ENCODE measurements around the gene AMOTL2.

GRCh38 chr3:134407239-134407625 is 33.0 kb upstream of the AMOTL2 start:
- TF ChIP-seq, protein P1, sequence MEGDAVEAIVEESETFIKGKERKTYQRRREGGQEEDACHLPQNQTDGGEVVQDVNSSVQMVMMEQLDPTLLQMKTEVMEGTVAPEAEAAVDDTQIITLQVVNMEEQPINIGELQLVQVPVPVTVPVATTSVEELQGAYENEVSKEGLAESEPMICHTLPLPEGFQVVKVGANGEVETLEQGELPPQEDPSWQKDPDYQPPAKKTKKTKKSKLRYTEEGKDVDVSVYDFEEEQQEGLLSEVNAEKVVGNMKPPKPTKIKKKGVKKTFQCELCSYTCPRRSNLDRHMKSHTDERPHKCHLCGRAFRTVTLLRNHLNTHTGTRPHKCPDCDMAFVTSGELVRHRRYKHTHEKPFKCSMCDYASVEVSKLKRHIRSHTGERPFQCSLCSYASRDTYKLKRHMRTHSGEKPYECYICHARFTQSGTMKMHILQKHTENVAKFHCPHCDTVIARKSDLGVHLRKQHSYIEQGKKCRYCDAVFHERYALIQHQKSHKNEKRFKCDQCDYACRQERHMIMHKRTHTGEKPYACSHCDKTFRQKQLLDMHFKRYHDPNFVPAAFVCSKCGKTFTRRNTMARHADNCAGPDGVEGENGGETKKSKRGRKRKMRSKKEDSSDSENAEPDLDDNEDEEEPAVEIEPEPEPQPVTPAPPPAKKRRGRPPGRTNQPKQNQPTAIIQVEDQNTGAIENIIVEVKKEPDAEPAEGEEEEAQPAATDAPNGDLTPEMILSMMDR (IDR thresholded peaks at IDR 0.05 in 2 of 3, conservative IDR thresholded peaks at IDR 0.05 in 1 of 3; ENCODE audit: insufficient read depth in 2 of 3, low read depth in 1 of 3, low read length in 3 of 3): no peak
- TF ChIP-seq FOXP4 (CRISPR knock-in tag; IDR thresholded peaks at IDR 0.05; ENCODE audit: borderline replicate concordance) (no peak), NFE2L1 (tag; IDR thresholded peaks at IDR 0.05; ENCODE audit: borderline replicate concordance, low read depth) (no peak)

All from K562 (cell line).